Activated naive CD4-positive, alpha-beta T cell treated with anti-CD3 and anti-CD28 coated beads, Interleukin-2, amount 50 U/mL, for 24 hours (primary cell): ENCODE results near the gene SDK1.

Experiments
- H3K27ac Mint-ChIP-seq: one replicate; pipeline ENCODE4 v1.8.0; 2021; ENCODE audit warnings: mild to moderate bottlenecking, mixed read lengths
- H3K27me3 Mint-ChIP-seq: one replicate; pipeline ENCODE4 v1.8.0; 2021; ENCODE audit warnings: mixed read lengths
- H3K36me3 Mint-ChIP-seq: one replicate; pipeline ENCODE4 v1.8.0; 2021; ENCODE audit warnings: mixed read lengths
- H3K4me1 Mint-ChIP-seq: one replicate; pipeline ENCODE4 v1.8.0; 2021; ENCODE audit warnings: mixed read lengths
- H3K4me3 Mint-ChIP-seq: one replicate; pipeline ENCODE4 v1.8.0; 2021; ENCODE audit warnings: mild to moderate bottlenecking, mixed read lengths
- H3K9me3 Mint-ChIP-seq: one replicate; pipeline ENCODE4 v1.8.0; 2021; ENCODE audit warnings: mixed read lengths

Gene SDK1

DNA sequence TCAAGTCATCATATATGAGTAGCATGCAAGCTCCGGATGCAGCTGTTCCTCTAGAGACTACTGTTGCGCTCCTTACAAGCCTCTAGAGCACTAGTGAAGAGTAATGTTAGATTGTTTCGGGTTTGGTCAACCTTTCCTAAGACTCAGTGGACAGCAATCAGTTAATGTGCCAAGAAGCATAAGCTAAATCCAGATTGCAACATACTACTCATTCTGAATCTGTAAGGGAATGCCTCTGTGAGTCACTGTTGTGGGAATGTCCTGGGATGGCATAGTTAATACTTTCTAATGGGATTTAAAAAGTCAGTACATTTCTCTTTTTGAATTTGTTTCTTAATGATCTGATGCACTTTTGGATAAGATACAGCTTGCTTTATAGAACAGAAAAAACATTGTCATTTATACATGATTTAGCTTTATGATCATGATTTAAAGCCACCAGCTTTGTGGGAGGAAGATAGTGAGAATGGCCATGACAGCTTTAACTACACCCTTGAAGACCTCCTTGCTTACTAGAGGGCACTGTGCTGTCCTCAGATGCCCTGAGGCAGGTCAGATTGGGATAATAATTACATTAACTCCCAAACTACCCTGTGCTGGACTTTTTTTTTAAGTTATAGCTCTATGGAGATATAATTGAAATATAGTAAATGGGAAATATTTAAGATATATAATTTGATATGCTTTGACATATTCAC, 138.4 kb downstream of the SDK1 start:
- Mint-ChIP-seq H3K27me3 (no peaks in the 10 kb centered on the region), H3K27ac (no peak overlapping the region)

DNA sequence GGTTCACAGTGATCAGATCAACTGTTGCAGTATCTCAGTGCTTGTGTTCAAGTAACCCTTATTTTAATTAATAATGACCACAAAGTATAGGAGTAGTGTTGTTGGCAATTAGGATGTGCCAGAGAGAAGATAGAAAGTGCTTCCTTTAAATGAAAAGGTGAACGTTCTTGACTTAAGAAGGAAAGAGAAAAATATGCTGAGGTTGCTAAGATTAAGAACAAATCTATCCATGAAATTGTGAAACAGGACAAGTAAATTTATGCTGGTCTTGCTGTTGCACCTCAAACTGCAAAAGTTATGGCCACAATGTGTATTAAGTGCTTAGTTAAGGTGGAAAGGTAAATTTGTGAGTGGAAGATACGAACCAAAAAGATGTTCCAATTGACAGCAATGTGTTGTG, 139.5 kb downstream of the SDK1 start:
- Mint-ChIP-seq H3K4me3 (no peak overlapping the region), H3K4me1 (no peaks in the 10 kb centered on the region), H3K9me3 (peaks cover 2% of the 10 kb centered on the region), H3K27me3 (no peaks in the 10 kb centered on the region), H3K36me3 (peaks cover 4% of the 10 kb centered on the region), H3K27ac (no peak overlapping the region)

More for the DNA sequence above, 138.4 kb downstream of the SDK1 start:
- Mint-ChIP-seq H3K36me3 (peaks cover 2% of the 10 kb centered on the region), H3K4me1 (no peaks in the 10 kb centered on the region), H3K4me3 (no peak overlapping the region), H3K9me3 (no peaks in the 10 kb centered on the region)

DNA sequence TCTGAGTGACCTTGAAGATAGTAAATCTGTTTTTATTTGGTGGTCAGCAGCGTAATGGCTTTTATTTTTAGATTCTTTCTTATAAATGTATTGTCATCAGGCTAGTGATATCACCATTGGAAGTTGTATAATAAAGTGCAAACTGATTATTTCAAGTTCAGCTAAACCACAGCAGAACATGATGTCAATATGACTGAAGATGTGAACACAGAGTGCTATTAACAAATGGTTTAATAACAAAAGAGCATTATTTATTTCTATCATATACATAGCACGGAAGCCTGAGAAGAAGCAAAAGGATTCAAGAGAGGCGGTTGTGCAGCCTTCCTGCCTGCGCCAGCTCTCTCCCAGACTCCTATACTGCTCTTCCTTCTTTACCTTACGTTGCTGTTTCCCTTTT, 142.7 kb downstream of the SDK1 start:
- Mint-ChIP-seq H3K4me1 (no peaks in the 10 kb centered on the region), H3K9me3 (peaks cover 12% of the 10 kb centered on the region), H3K4me3 (no peak overlapping the region), H3K36me3 (peaks cover 11% of the 10 kb centered on the region), H3K27me3 (no peaks in the 10 kb centered on the region), H3K27ac (no peak overlapping the region)

DNA sequence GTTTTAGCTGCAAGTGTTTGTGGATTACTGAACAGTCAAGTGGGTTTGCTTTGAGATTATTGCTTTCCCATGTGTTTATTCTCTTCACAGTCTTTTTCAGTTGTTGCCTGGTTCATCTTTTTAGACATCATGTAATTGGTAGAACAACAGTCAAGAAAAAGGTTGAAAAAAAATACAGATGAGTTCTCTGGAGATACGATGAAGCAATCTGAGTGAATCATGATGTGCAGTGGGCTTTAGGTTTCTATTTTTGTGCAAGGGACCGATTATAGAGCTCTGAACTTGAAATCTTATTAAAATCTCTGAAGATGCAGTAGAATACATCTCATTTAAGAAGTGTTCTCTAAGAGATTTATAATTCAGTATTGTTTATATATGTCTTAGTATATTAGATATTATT, 145.7 kb downstream of the SDK1 start:
- no peak overlapping the region for H3K4me3 Mint-ChIP-seq
- H3K27me3 Mint-ChIP-seq = no peaks in the 10 kb centered on the region
- H3K9me3 Mint-ChIP-seq = peaks cover 12% of the 10 kb centered on the region
- no peaks in the 10 kb centered on the region for H3K4me1 Mint-ChIP-seq
- no peak overlapping the region for H3K27ac Mint-ChIP-seq
- H3K36me3 Mint-ChIP-seq = peaks cover 11% of the 10 kb centered on the region

DNA sequence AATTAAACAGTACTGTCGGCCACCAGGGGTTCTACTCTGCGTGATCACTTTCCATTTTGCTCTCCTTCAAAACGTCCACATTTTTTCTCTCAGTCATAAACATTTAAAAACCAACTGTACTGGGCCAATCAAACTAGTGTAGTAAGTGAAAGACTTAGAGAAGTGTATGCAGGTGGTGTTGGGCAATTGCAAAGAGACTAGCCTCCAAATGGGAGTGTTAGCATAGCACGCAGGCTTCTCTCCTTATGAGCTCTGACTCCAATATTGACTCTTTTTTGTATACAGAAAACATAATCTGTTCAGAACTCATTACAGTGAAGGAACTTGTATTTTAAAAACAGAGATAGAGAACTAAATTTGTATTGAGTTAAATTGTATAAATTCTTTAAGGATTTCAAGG, 150.6 kb downstream of the SDK1 start:
- H3K4me1 Mint-ChIP-seq = no peaks in the 10 kb centered on the region
- peaks cover 4% of the 10 kb centered on the region for H3K9me3 Mint-ChIP-seq
- H3K27ac Mint-ChIP-seq = no peak overlapping the region
- H3K36me3 Mint-ChIP-seq = peaks cover 2% of the 10 kb centered on the region
- H3K27me3 Mint-ChIP-seq = no peaks in the 10 kb centered on the region
- no peak overlapping the region for H3K4me3 Mint-ChIP-seq

DNA sequence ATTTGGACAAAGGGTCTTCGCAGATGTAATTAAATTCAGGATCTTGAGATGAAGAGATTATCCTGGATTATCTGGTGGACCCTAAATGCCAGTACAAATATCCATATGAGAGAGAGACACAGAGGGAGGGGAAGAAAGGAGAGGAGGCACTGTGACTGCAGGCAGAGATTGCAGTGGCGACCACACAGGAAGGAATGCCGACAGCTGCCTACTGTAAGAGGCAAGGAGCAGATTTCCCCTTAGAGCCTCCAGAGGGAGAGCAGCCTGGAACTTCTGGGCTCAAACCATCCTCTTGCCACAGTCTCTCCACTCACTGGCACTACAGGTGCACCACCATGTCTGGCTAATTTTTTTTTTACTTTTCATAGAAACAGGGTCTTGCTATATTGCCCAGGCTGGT, 152.3 kb downstream of the SDK1 start:
- Mint-ChIP-seq H3K4me1 (no peaks in the 10 kb centered on the region), H3K27me3 (no peaks in the 10 kb centered on the region), H3K4me3 (no peak overlapping the region), H3K9me3 (no peaks in the 10 kb centered on the region), H3K27ac (no peak overlapping the region), H3K36me3 (peaks cover 2% of the 10 kb centered on the region)

DNA sequence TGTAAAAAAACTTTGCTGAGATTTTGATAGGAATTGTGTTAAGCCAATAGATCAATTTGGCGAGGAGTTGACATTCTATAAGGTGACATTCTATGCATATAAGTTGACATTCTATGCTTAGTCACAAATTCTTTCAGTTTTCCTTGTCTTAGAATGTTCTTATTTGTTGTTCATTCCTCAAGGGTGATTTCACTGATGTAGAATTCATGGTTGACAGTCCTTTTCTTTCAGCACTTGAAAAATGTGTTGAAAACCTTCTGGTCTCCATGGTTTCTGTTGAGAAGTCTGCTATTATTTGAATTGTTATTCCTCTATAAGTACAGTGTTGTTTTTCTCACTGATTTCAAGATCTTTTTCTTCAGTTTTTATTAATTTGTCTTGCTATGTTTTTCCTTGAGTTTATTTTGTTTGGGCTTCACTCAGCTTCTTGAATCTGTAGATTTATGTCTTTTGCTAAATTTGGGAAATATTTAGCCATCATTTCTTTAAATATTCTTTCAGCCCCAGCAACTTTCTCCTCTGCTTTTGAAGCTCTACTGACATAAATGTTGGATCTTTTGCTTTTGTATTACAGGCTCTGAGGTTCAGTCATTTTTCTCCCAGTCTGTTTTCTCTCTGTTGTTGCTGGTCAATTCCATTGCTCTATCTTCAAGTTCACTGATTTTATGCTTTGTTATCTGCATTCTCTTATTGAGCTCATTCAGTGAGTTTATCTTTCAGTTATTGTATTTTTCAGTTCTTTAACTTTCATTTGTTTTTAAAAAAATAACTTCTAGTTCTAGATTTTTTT, 154.9 kb downstream of the SDK1 start:
- Mint-ChIP-seq H3K27me3 (no peaks in the 10 kb centered on the region), H3K4me1 (peaks cover 21% of the 10 kb centered on the region), H3K9me3 (no peaks in the 10 kb centered on the region), H3K36me3 (peaks cover 2% of the 10 kb centered on the region), H3K4me3 (no peak overlapping the region), H3K27ac (no peak overlapping the region)

DNA sequence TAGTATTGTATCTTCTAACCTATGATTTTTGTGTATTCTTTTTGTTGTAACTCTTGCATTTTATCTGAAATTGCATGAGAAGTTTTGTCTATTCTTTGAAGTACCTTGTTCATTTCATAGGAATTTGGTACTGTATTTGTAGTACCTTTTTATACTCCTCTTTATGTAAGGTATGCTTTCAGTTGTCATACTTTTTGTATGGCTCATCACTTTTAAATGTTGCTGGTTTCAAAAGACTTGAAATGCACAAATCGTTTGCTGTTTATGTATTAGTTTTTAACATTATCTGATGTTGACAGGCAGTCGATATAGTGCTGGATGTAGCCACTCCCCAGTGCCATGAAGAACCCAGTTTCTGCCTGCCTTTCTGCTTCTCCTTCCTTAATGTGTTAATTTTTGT, 158.1 kb downstream of the SDK1 start:
- Mint-ChIP-seq H3K9me3 (no peaks in the 10 kb centered on the region), H3K36me3 (peaks cover 2% of the 10 kb centered on the region), H3K4me1 (peaks cover 46% of the 10 kb centered on the region), H3K4me3 (no peak overlapping the region), H3K27me3 (no peaks in the 10 kb centered on the region), H3K27ac (no peak overlapping the region)

DNA sequence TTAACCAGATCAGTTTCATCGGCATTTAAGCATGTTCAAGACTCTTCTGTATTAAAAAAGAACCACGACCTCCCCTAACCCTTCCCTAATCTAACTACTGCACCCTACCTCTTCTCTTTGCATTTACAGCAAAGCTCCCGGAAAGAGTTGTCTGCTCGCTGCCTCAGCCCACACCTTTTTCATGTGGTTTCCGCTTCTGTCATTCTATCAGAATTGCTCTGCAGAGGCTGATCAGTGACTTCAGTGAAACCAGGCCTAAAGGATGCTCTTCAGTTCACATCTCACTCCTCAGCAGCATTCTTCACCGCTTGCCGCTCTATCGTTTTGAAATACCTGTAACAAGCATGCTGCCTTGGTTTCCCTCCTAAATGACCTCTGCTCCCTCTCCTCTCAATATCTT, 160.9 kb downstream of the SDK1 start:
- peak overlapping the region; percentile 68 for H3K4me3 Mint-ChIP-seq
- no peaks in the 10 kb centered on the region for H3K27me3 Mint-ChIP-seq
- peak overlapping the region; percentile 49 for H3K27ac Mint-ChIP-seq
- no peaks in the 10 kb centered on the region for H3K36me3 Mint-ChIP-seq
- no peaks in the 10 kb centered on the region for H3K9me3 Mint-ChIP-seq
- peaks cover 62% of the 10 kb centered on the region for H3K4me1 Mint-ChIP-seq

DNA sequence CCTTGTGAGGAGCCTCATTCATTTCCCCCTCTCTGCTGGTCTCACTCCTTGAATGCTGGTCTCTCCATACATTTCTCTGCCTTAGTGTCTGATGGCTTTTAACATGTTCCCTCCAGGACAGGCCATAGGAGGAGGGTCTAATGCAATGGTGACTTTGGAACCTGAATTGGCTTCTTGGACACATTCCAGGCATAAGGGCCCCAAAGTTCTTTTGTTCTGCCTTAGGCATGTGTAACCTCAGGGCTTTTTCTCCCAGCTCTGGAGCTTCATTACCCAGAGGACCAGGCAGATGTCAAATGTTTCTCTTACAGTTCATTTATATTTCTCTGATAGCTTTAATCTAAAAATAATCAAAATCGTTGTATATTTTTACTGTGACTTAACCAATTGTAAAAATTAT, 162.6 kb downstream of the SDK1 start:
- Mint-ChIP-seq H3K9me3 (no peaks in the 10 kb centered on the region), H3K27me3 (no peaks in the 10 kb centered on the region), H3K4me3 (no peak overlapping the region), H3K36me3 (no peaks in the 10 kb centered on the region), H3K27ac (no peak overlapping the region), H3K4me1 (peaks cover 60% of the 10 kb centered on the region)

DNA sequence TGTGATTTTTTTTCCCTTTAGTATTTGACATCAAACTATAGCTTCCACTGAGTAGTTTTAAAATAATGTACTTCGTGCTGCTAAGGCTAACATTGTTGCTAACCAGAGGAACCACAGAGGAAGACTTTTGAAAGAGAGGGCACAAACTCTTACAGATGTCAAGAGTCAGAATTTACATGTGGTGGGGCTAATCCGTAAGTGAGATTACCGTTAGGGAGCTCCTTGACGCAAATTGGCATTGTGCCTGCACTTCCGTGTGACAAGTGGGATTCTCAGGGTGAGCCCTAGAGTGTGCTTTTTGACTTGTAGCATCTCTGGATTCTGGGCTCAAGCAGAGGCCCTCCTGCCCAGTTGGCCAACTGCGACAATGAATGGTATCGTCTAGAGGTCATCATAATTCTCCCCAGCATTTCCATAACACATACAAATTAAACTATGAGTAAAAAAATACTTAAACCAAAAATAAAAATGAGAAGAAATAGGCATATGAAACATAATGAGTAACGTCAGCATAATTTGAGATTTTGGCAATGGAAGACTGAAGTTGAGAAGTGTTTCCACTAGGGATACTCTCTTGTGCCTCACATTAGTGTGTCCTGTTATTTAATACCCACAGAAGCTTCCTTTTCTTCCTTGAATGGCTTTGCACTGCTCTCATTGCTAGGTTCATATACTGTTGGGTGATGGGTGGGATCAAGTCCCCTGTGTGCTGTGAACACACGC, 164.0 kb downstream of the SDK1 start:
- Mint-ChIP-seq H3K36me3 (no peaks in the 10 kb centered on the region), H3K27ac (no peak overlapping the region), H3K27me3 (no peaks in the 10 kb centered on the region), H3K4me3 (no peak overlapping the region), H3K9me3 (no peaks in the 10 kb centered on the region), H3K4me1 (peaks cover 47% of the 10 kb centered on the region)

DNA sequence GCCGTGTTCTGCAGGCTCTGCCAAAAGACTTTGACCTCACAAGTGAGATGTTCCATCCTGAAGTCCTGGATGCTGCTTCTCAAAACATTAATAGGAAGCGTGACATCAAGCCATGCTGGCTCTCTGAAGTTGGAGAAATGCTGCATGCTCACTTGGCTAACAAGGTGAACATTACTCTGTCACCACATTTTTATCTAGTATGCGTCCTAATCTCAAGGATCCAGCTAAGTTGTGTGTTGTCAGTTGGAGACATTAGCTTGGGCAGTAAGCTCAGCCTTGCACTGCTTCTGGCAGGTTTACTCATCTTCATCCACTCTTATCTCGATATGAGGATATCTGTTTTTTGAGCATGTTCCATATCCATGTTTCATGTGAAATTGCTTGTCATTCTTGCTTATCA, 165.2 kb downstream of the SDK1 start:
- H3K27ac Mint-ChIP-seq = no peak overlapping the region
- no peaks in the 10 kb centered on the region for H3K27me3 Mint-ChIP-seq
- peaks cover 38% of the 10 kb centered on the region for H3K4me1 Mint-ChIP-seq
- no peaks in the 10 kb centered on the region for H3K36me3 Mint-ChIP-seq
- H3K4me3 Mint-ChIP-seq = no peak overlapping the region
- no peaks in the 10 kb centered on the region for H3K9me3 Mint-ChIP-seq

DNA sequence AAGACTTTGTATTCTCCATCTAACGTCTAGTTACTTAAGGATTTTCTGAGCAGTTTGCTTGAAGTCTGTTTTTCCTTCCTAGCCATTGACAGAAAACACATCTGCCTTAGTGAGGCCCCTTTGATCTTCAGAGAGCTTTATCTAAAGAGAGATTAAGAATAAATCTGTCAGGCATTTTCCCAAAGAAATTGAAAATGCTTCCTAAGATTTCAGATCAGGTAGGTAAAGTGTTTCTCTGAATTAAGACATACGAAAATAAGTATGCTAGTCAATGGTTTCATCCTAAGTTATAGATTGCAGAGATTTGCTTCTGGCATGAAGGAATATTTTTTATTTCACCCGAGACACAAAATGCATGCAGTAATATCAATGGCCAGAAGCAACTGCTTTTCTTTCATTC, 168.6 kb downstream of the SDK1 start:
- H3K4me1 Mint-ChIP-seq = peaks cover 21% of the 10 kb centered on the region
- H3K36me3 Mint-ChIP-seq = no peaks in the 10 kb centered on the region
- H3K4me3 Mint-ChIP-seq = no peak overlapping the region
- no peaks in the 10 kb centered on the region for H3K27me3 Mint-ChIP-seq
- H3K9me3 Mint-ChIP-seq = no peaks in the 10 kb centered on the region
- H3K27ac Mint-ChIP-seq = no peak overlapping the region

DNA sequence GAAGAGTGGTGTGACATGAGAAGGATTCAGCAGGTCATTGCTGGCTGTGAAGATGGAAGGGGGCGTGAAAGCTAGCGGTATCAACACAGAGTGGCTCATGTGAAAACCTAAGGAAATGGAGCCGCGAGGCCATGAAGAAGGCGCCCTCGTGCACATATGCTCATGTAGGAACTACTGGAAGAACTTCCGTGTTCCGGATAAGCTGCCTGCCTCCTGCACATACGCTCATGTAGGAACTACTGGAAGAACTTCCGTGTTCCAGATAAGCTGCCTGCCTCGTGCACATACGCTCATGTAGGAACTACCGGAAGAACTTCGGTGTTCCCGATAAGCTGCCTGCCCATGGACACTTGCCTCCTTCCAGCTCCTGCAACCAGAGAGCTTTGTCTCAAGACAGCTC, 179.1 kb downstream of the SDK1 start:
- H3K9me3 Mint-ChIP-seq = no peaks in the 10 kb centered on the region
- no peaks in the 10 kb centered on the region for H3K27me3 Mint-ChIP-seq
- H3K4me1 Mint-ChIP-seq = peaks cover 9% of the 10 kb centered on the region
- H3K36me3 Mint-ChIP-seq = no peaks in the 10 kb centered on the region
- H3K4me3 Mint-ChIP-seq = no peak overlapping the region
- H3K27ac Mint-ChIP-seq = no peak overlapping the region

DNA sequence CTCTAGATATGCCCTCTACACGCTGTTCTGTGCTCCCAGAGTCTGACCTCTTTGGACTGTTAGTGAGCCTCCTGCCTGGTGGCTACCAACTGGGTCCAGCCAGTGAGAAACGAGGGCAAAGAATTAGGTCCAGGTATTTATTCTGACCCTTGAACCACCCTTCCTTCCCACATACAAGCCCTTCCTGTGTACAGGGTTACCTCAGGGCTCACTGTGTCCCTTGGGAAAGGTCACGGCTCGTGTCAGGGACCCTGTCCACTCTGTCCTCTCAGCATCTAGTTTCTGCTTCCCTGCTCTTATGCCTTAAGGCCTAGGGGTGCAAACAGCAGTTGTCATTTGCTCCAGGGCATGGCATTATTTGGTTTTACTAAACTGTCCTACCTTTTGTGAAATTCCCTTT, 180.4 kb downstream of the SDK1 start:
- Mint-ChIP-seq H3K27ac (no peak overlapping the region), H3K4me3 (no peak overlapping the region), H3K27me3 (no peaks in the 10 kb centered on the region), H3K36me3 (no peaks in the 10 kb centered on the region), H3K9me3 (no peaks in the 10 kb centered on the region), H3K4me1 (peaks cover 3% of the 10 kb centered on the region)
